ENCODE data around the gene MVB12B. TPM values are rescaled to one million over a fixed set of nuclear protein-coding genes. Genes with fewer than 3 reads are reported as not detected.

Gene MVB12B
- total RNA-seq, 1 experiment from 2014 or later = 5.7 TPM

GRCh38 chr9:126515873-126516505 lies 189.4 kb downstream of the MVB12B start:
- no peak overlapping the region for H3K27ac Mint-ChIP-seq
- ChIA-PET CTCF (interaction anchor here (1.7 to 17.5 kb wide), 4 partner anchors 10 to 187 kb away, joined by 6 to 296 read pairs (median 16); no protein-coding TSS in a partner anchor), POLR2A (no interaction called here)
- H3K36me3 Mint-ChIP-seq = no peaks in the 10 kb centered on the region
- peaks cover 20% of the 10 kb centered on the region for H3K27me3 Mint-ChIP-seq (ENCODE audit: low read depth)
- peaks cover 46% of the 10 kb centered on the region for H3K4me1 Mint-ChIP-seq
- ATAC-seq = no peak
- H3K4me3 Mint-ChIP-seq = no peak overlapping the region
- no peak for DNase-seq (ENCODE audit: low spot score)
- no peak for TF ChIP-seq ZBTB21 (CRISPR knock-in tag; IDR thresholded peaks at IDR 0.05; ENCODE audit: borderline replicate concordance)
- TF ChIP-seq, protein P1, sequence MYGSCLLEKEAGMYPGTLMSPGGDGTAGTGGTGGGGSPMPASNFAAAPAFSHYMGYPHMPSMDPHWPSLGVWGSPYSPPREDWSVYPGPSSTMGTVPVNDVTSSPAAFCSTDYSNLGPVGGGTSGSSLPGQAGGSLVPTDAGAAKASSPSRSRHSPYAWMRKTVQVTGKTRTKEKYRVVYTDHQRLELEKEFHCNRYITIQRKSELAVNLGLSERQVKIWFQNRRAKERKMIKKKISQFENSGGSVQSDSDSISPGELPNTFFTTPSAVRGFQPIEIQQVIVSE (CRISPR knock-in tag; IDR thresholded peaks at IDR 0.05; ENCODE audit: borderline replicate concordance) = no peak
- no peak for TF ChIP-seq HMGA2 (CRISPR knock-in tag; IDR thresholded peaks at IDR 0.05)
- no peak for TF ChIP-seq ZNF138 (CRISPR knock-in tag; conservative IDR thresholded peaks at IDR 0.05)
- no peak for TF ChIP-seq NFE2L1 (CRISPR knock-in tag; IDR thresholded peaks at IDR 0.05)
- no peak for TF ChIP-seq TEAD4 (CRISPR knock-in tag; IDR thresholded peaks at IDR 0.05)
- TF ChIP-seq RORB (CRISPR knock-in tag; IDR thresholded peaks at IDR 0.05) = no peak
- TF ChIP-seq FOXJ3 (CRISPR knock-in tag; IDR thresholded peaks at IDR 0.05; ENCODE audit: borderline replicate concordance) = no peak
- TF ChIP-seq ZNF423 (CRISPR knock-in tag; IDR thresholded peaks at IDR 0.05) = no peak
- no peak for TF ChIP-seq GRHL2 (CRISPR knock-in tag; IDR thresholded peaks at IDR 0.05; ENCODE audit: insufficient replicate concordance, severe bottlenecking)
- no peak for TF ChIP-seq ZNF425 (CRISPR knock-in tag; conservative IDR thresholded peaks at IDR 0.05)
- no peak for TF ChIP-seq MLX (CRISPR knock-in tag; IDR thresholded peaks at IDR 0.05)
- TF ChIP-seq SMAD4 (CRISPR knock-in tag; IDR thresholded peaks at IDR 0.05) = no peak
- TF ChIP-seq GTF2I (CRISPR knock-in tag; conservative IDR thresholded peaks at IDR 0.05) = no peak
- H3K9me3 Mint-ChIP-seq = no peaks in the 10 kb centered on the region

DNA sequence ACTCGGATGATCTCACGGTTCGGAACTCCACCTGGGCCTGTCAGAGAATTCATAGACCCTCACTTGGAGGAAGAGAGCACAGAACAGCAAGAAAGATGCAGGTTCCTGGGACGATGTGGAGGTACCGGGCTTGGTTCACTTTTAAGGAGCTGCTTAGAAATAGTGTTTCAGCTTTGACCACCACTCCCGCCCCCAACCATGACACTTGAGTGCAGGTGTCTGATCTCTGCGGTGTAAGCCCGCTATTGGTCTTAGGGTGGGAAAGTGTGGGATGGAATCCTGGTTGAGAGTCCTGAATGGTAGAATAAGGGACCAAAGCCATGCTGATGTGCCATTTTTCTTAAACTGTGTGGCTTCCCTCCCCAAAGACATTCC lies 189.9 kb downstream of the MVB12B start:
- H3K4me1 Mint-ChIP-seq = peaks cover 48% of the 10 kb centered on the region
- H3K27ac Mint-ChIP-seq = no peak overlapping the region
- CTCF ChIA-PET = interaction anchor here (1.2 to 17.5 kb wide), 5 partner anchors 9 to 186 kb away, joined by 3 to 296 read pairs (median 7); no protein-coding TSS in a partner anchor
- TF ChIP-seq ZBTB21 (CRISPR knock-in tag; IDR thresholded peaks at IDR 0.05; ENCODE audit: borderline replicate concordance) = no peak
- TF ChIP-seq, protein P2, sequence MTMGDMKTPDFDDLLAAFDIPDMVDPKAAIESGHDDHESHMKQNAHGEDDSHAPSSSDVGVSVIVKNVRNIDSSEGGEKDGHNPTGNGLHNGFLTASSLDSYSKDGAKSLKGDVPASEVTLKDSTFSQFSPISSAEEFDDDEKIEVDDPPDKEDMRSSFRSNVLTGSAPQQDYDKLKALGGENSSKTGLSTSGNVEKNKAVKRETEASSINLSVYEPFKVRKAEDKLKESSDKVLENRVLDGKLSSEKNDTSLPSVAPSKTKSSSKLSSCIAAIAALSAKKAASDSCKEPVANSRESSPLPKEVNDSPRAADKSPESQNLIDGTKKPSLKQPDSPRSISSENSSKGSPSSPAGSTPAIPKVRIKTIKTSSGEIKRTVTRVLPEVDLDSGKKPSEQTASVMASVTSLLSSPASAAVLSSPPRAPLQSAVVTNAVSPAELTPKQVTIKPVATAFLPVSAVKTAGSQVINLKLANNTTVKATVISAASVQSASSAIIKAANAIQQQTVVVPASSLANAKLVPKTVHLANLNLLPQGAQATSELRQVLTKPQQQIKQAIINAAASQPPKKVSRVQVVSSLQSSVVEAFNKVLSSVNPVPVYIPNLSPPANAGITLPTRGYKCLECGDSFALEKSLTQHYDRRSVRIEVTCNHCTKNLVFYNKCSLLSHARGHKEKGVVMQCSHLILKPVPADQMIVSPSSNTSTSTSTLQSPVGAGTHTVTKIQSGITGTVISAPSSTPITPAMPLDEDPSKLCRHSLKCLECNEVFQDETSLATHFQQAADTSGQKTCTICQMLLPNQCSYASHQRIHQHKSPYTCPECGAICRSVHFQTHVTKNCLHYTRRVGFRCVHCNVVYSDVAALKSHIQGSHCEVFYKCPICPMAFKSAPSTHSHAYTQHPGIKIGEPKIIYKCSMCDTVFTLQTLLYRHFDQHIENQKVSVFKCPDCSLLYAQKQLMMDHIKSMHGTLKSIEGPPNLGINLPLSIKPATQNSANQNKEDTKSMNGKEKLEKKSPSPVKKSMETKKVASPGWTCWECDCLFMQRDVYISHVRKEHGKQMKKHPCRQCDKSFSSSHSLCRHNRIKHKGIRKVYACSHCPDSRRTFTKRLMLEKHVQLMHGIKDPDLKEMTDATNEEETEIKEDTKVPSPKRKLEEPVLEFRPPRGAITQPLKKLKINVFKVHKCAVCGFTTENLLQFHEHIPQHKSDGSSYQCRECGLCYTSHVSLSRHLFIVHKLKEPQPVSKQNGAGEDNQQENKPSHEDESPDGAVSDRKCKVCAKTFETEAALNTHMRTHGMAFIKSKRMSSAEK (CRISPR knock-in tag; IDR thresholded peaks at IDR 0.05; ENCODE audit: borderline replicate concordance) = no peak
- TF ChIP-seq GABPB1 (CRISPR knock-in tag; IDR thresholded peaks at IDR 0.05) = no peak
- TF ChIP-seq RORB (CRISPR knock-in tag; IDR thresholded peaks at IDR 0.05) = no peak
- no peak for TF ChIP-seq NR2C2 (CRISPR knock-in tag; IDR thresholded peaks at IDR 0.05)
- no peak for TF ChIP-seq PRDM15 (CRISPR knock-in tag; IDR thresholded peaks at IDR 0.05)
- TF ChIP-seq JUN (CRISPR knock-in tag; IDR thresholded peaks at IDR 0.05) = no peak
- no peak for TF ChIP-seq OVOL2 (CRISPR knock-in tag; IDR thresholded peaks at IDR 0.05; ENCODE audit: borderline replicate concordance)
- TF ChIP-seq CREM (CRISPR knock-in tag; IDR thresholded peaks at IDR 0.05) = no peak
- TF ChIP-seq FOXP1 (CRISPR knock-in tag; IDR thresholded peaks at IDR 0.05; ENCODE audit: borderline replicate concordance) = no peak
- TF ChIP-seq SMAD3 (CRISPR knock-in tag; IDR thresholded peaks at IDR 0.05; ENCODE audit: borderline replicate concordance) = no peak
- no peak for TF ChIP-seq NFYB (CRISPR knock-in tag; conservative IDR thresholded peaks at IDR 0.05; ENCODE audit: low read depth)
- TF ChIP-seq CREB1 (CRISPR knock-in tag; IDR thresholded peaks at IDR 0.05) = no peak

More for the DNA sequence above, 189.9 kb downstream of the MVB12B start:
- DNase-seq (ENCODE audit: low spot score) (no peak), ATAC-seq (no peak)
- POLR2A ChIA-PET = no interaction called here
- Mint-ChIP-seq H3K27me3 (ENCODE audit: low read depth) (peaks cover 20% of the 10 kb centered on the region), H3K36me3 (no peaks in the 10 kb centered on the region), H3K9me3 (no peaks in the 10 kb centered on the region), H3K4me3 (no peak overlapping the region)

Data from WTC11 (cell line).